Cardiac muscle cell (in vitro differentiated cells and primary cell): Measurements from ENCODE around the gene PRPSAP2. TPM values are rescaled to one million over a fixed set of nuclear protein-coding genes. Genes with fewer than 3 reads are reported as not detected.
"Not testable (repeated sequence)": the region's sequence is repeated elsewhere in the genome, so short reads cannot be mapped to it uniquely, and the experiment has no call there.

Experiments used
- DNase-seq, 2 donors: peaks; one replicate each; pipeline versions ENCODE4 v3.0.0 to v3.0.0-alpha.2; 2010 to 2017; ENCODE audit warnings: low read depth in 1 of 2, low spot score in 1 of 2
- H3K27ac ChIP-seq: fragments of 200-600 bp; sonication (generic); 2 replicates; pipeline ENCODE4 v1.5.1; 2016
- H3K27me3 ChIP-seq: fragments of 200-600 bp; sonication (generic); 2 replicates; pipeline ENCODE4 v1.6.0; 2016; ENCODE audit warnings: control low read depth
- H3K36me3 ChIP-seq: fragments of 200-600 bp; sonication (generic); 2 replicates; pipeline ENCODE4 v1.5.1; 2016; ENCODE audit warnings: control low read depth
- H3K4me1 ChIP-seq: fragments of 200-600 bp; sonication (generic); 2 replicates; pipeline ENCODE4 v1.8.1; 2017; ENCODE audit warnings: low read depth, mild to moderate bottlenecking, mixed run types
- H3K4me3 ChIP-seq: fragments of 200-600 bp; sonication (generic); 2 replicates; pipeline ENCODE4 v1.5.1; 2016; ENCODE audit warnings: mild to moderate bottlenecking
- H3K9me3 ChIP-seq: fragments of 200-600 bp; sonication (generic); 2 replicates; pipeline ENCODE4 v1.5.1; 2017; ENCODE audit warnings: low read depth, mild to moderate bottlenecking, control low read depth
- CTCF ChIP-seq: IDR thresholded peaks from 2 replicates; pipeline ENCODE4 v1.5.1; 2012; ENCODE audit warnings: low read depth, mild to moderate bottlenecking, low read length
- polyA plus RNA-seq: library from polyadenylated mRNA; unstranded; fragments of >200 nt; fragmentation: Nextera tagmentation; extraction: Ambion mirVana; gene quantifications from 2 replicates; pipeline ENCODE4 v1.2.1, GENCODE V29; 2016
- total RNA-seq: library from RNA; depleted of rRNA; stranded (reverse); fragments of >200 nt; gene quantifications from 2 replicates; pipeline ENCODE4 v1.2.3, GENCODE V29; 2016

Gene PRPSAP2
- total and polyA plus RNA-seq, 2 experiments from 2014 or later = 48.9 to 68.5 TPM

GRCh38 chr17:18951941-18952842 is 94.3 kb downstream of the PRPSAP2 start, which contains the start of gene SLC5A10:
Gene SLC5A10, plus strand, starts transcription at chr17:18952165. Its CDS starts 41 bp downstream, at chr17:18952206.
- Histone ChIP-seq H3K27me3 (no peaks in the 10 kb centered on the region), H3K36me3 (no peaks in the 10 kb centered on the region), H3K4me1 (peaks cover 3% of the 10 kb centered on the region), H3K9me3 (no peaks in the 10 kb centered on the region), H3K4me3 (no peak within 1 kb of the TSS), H3K27ac (no peak within 1 kb of the TSS)
- DNase-seq = no peak
- peak; percentile 23 for TF ChIP-seq CTCF

GRCh38 chr17:18953231-18953728 is 95.3 kb downstream of the PRPSAP2 start:
- peaks cover 3% of the 10 kb centered on the region for H3K4me1 ChIP-seq
- TF ChIP-seq CTCF = no peak
- no peak overlapping the region for H3K4me3 ChIP-seq
- no peaks in the 10 kb centered on the region for H3K36me3 ChIP-seq
- no peak for DNase-seq
- no peaks in the 10 kb centered on the region for H3K9me3 ChIP-seq
- H3K27ac ChIP-seq = no peak overlapping the region
- no peaks in the 10 kb centered on the region for H3K27me3 ChIP-seq

GRCh38 chr17:18954321-18954720 is 96.4 kb downstream of the PRPSAP2 start:
- Histone ChIP-seq H3K4me3 (no peak overlapping the region), H3K27me3 (no peaks in the 10 kb centered on the region), H3K36me3 (no peaks in the 10 kb centered on the region), H3K4me1 (peaks cover 3% of the 10 kb centered on the region), H3K27ac (no peak overlapping the region), H3K9me3 (no peaks in the 10 kb centered on the region)
- DNase-seq = no peak
- TF ChIP-seq CTCF = no peak

GRCh38 chr17:18955009-18955408 is 97.1 kb downstream of the PRPSAP2 start:
- no peak for TF ChIP-seq CTCF
- Histone ChIP-seq H3K9me3 (no peaks in the 10 kb centered on the region), H3K27me3 (no peaks in the 10 kb centered on the region), H3K27ac (no peak overlapping the region), H3K4me1 (peaks cover 3% of the 10 kb centered on the region), H3K4me3 (no peak overlapping the region), H3K36me3 (no peaks in the 10 kb centered on the region)
- DNase-seq = no peak

- H3K9me3 ChIP-seq, H3K36me3 ChIP-seq, H3K27me3 ChIP-seq, H3K4me3 ChIP-seq, H3K4me1 ChIP-seq, DNase-seq, H3K27ac ChIP-seq: not testable (repeated sequence)
Measured at GRCh38 chr17:18956021-18956420, 98.1 kb downstream of the PRPSAP2 start.

GRCh38 chr17:18956581-18956980 is 98.7 kb downstream of the PRPSAP2 start:
- no peak for TF ChIP-seq CTCF
- no peaks in the 10 kb centered on the region for H3K9me3 ChIP-seq
- DNase-seq = no peak
- H3K27ac ChIP-seq = no peak overlapping the region
- peaks cover 6% of the 10 kb centered on the region for H3K4me1 ChIP-seq
- H3K36me3 ChIP-seq = no peaks in the 10 kb centered on the region
- no peaks in the 10 kb centered on the region for H3K27me3 ChIP-seq
- H3K4me3 ChIP-seq = no peak overlapping the region
